HepG2 (cell line): ENCODE data around the gene ABCE1. TPM values are rescaled to one million over a fixed set of nuclear protein-coding genes. Genes with fewer than 3 reads are reported as not detected.

Experiments used
- ATAC-seq: fragments of 200-7000 bp; cut with Tn5 transposase; 3 replicates; pipeline ENCODE4 v1.9.1; 2020; ENCODE audit warnings: mild to moderate bottlenecking, moderate library complexity
- BruUV-seq: library from RNA; stranded (reverse); fragments of 400-500 nt; replicated peaks from 2 replicates; lab custom pipeline; 2021; lab: Mats Ljungman, UMichigan
- CTCF ChIA-PET: fragments of 300-600 bp; formaldehyde crosslinking; extraction: SDS; loops from one replicate; lab custom pipeline; 2021; ENCODE audit warnings: low total read pairs, inconsistent platforms, low intra/inter-chr PET ratio; lab: Yijun Ruan, JAX
- POLR2A ChIA-PET: fragments of 350-600 bp; sonication (Branson Sonifier 250); formaldehyde crosslinking; loops from one replicate; lab custom pipeline; 2020; ENCODE audit warnings: antibody characterized with exemption, inconsistent platforms; lab: Yijun Ruan, JAX
- DNase-seq: peaks from one replicate; pipeline ENCODE4 v3.0.0-alpha.2; 2015; ENCODE audit warnings: low spot score
- FAIRE-seq: peaks from 3 replicates; lab custom pipeline; 2011; peaks lifted over from hg19 to GRCh38; lab: Jason Lieb, UNC
- H2AFZ ChIP-seq: one replicate; pipeline ENCODE4 v1.6.1; 2011; ENCODE audit warnings: low read length, inconsistent platforms
- H3K27ac ChIP-seq: fragments of 300-600 bp; 3 replicates; pipeline ENCODE4 v1.8.0; 2011; ENCODE audit warnings: mixed run types, mild to moderate bottlenecking, mixed read lengths, low read length, inconsistent platforms; ENCODE audit not compliant: insufficient read depth; ENCODE audit errors: extremely low read length
- H3K27me3 ChIP-seq, 2 experiments: fragments of 200-600 bp in 1 of 2; 2 replicates in 1 of 2; 3 replicates in 1 of 2; pipeline versions ENCODE4 v1.6.0 to v1.8.0; 2011; ENCODE audit warnings: low read length in 2 of 2, mild to moderate bottlenecking in 2 of 2, moderate library complexity in 2 of 2, inconsistent platforms in 1 of 2; ENCODE audit not compliant: insufficient read depth in 2 of 2, control insufficient read depth in 1 of 2
- H3K36me3 ChIP-seq, 2 experiments: fragments of 200-600 bp in 1 of 2; replicated peaks in 1 of 2; 2 replicates in 1 of 2; 3 replicates in 1 of 2; pipeline versions ENCODE4 v1.5.1 to v1.8.0; 2011; ENCODE audit warnings: low read length in 2 of 2, inconsistent platforms in 1 of 2; ENCODE audit not compliant: insufficient read depth in 2 of 2, control insufficient read depth in 1 of 2
- H3K4me1 ChIP-seq: 2 replicates; pipeline ENCODE4 v1.5.1; 2012; ENCODE audit warnings: low read length, inconsistent platforms; ENCODE audit not compliant: insufficient read depth
- H3K4me2 ChIP-seq: 2 replicates; pipeline ENCODE4 v1.6.0; 2011; ENCODE audit warnings: low read depth, low read length, inconsistent platforms
- H3K4me3 ChIP-seq, 3 experiments: fragments of 200-600 bp in 1 of 3; sonication (generic), shearing (Covaris generic) in 1 of 3; replicated peaks in 1 of 3; 2 replicates each; pipeline ENCODE4 v1.5.1; 2011 to 2016; ENCODE audit warnings: low read length in 3 of 3, inconsistent platforms in 2 of 3, low read depth in 2 of 3, mild to moderate bottlenecking in 2 of 3, control low read depth in 1 of 3, mixed read lengths in 1 of 3; ENCODE audit not compliant: insufficient read depth in 1 of 3
- H3K79me2 ChIP-seq: one replicate; pipeline ENCODE4 v1.6.1; 2011; ENCODE audit warnings: low read length, inconsistent platforms; ENCODE audit not compliant: insufficient read depth
- H3K9ac ChIP-seq: 2 replicates; pipeline ENCODE4 v1.6.0; 2011; ENCODE audit warnings: mild to moderate bottlenecking, low read depth, low read length, inconsistent platforms; ENCODE audit not compliant: insufficient read depth
- H3K9me3 ChIP-seq: 2 replicates; pipeline ENCODE4 v1.5.1; 2012; ENCODE audit warnings: mild to moderate bottlenecking, low read length
- H4K20me1 ChIP-seq: 2 replicates; pipeline ENCODE4 v1.6.0; 2011; ENCODE audit warnings: inconsistent platforms, mild to moderate bottlenecking, low read length, moderate library complexity; ENCODE audit not compliant: insufficient read depth
- HNRNPUL1 ChIP-seq: fragments of 200-400 bp; formaldehyde crosslinking; IDR thresholded peaks from 2 replicates; pipeline ENCODE4 v1.6.1; 2017; ENCODE audit warnings: low read depth, mild to moderate bottlenecking, low read length, moderate library complexity
- JUND ChIP-seq: sonication (generic); formaldehyde crosslinking; IDR thresholded peaks from 2 replicates; pipeline ENCODE4 v1.8.0; 2022; ENCODE audit warnings: mild to moderate bottlenecking, missing genetic modification reagents
- MBNL3 ChIP-seq: fragments of 250-450 bp; sonication (Bioruptor Pico); conservative IDR thresholded peaks from 2 replicates; pipeline ENCODE4 v1.8.0; 2022; ENCODE audit warnings: mild to moderate bottlenecking, inconsistent platforms
- WGBS: methylation state at CpG from one replicate; pipeline ENCODE4 v1.1.6; 2017; ENCODE audit warnings: low lambda C conversion rate; 5-methylcytosine and 5-hydroxymethylcytosine counted together
- in situ Hi-C: cut with HindIII; loops from 2 replicates; pipeline ENCODE4 v1.10.0; 2017; ENCODE audit warnings: low pct_unique_long_range_greater_than_20kb; ENCODE audit not compliant: extremely low pct_ligation_motif_present
- intact Hi-C: fragments of 100-400 bp; cut with micrococcal nuclease; formaldehyde crosslinking; loops from one replicate; pipeline ENCODE4 v1.10.0; 2022; ENCODE audit not compliant: unreplicated experiment
- polyA plus RNA-seq, 8 experiments: library from polyadenylated mRNA; depleted of rRNA in 3 of 8; stranded (reverse) in 7 of 8; unstranded in 1 of 8; fragments of >200 nt; fragmentation: Illumina TruSeq in 4 of 8; extraction: Trizol in 4 of 8; gene quantifications; 2 replicates each; pipeline versions ENCODE4 v1.2.1 to v1.2.3, GENCODE V29; 2011 to 2016; ENCODE audit warnings: low read depth in 4 of 8, missing spikeins in 1 of 8, mixed read lengths in 1 of 8; ENCODE audit not compliant: insufficient read depth in 1 of 8
- total RNA-seq, 5 experiments: library from RNA; depleted of rRNA; stranded (reverse); fragments of >200 nt; fragmentation: Illumina TruSeq; extraction: Trizol; gene quantifications; 2 replicates each; pipeline ENCODE4 v1.2.3, GENCODE V29; 2016; ENCODE audit warnings: low read depth in 1 of 5
- TF ChIP-seq, protein P1 (sequence below): sonication (generic); formaldehyde crosslinking; IDR thresholded peaks from 2 replicates; pipeline ENCODE4 v1.5.0; 2020; ENCODE audit warnings: missing genetic modification reagents
- TF ChIP-seq, protein P2 (sequence below): sonication (generic); formaldehyde crosslinking; IDR thresholded peaks from 2 replicates; pipeline ENCODE4 v1.4.0; 2020; ENCODE audit warnings: missing genetic modification reagents

The ABCE1 gene
- total and polyA plus RNA-seq, 2 of the 13 experiments (the other 11 are each of a cell fraction or from before 2014, with no cell fraction given), result 50.8 to 139 TPM

DNA sequence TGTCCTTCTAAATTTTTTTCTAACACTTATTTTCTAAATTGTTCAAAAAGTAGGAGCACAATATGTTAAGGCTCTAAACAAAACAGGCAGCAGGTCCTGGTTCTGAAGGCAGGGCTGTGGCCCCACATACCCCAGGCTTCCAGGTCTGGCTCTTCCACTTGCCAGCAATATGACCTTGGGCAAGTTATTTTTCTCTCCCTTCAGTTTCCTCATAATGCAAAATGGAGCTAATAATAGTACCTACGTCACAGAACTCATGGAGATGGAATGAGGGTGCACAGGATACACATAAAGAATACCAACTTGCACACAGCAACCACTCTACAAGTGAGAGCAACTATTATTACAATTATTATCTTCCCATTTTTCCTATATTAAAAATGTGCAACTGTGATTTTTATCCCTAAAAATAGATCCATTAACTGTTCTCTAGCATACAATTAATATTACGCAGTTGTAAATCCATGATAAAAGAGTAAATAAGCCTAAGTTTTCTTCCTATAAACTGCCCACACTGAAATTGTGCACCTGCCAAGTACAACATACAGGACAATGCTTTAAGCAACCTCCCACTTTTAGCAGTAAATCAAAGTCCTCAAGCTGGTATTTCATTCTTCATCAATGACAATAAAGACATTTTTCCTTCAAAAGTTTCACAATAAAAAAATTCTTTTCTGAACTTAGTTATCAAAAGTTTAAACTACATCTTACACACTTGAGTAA lies 55.2 kb downstream of the ABCE1 start (continued):
- TF ChIP-seq HNRNPUL1, result no peak

GRCh38 chr4:145153904-145154298 lies 55.8 kb downstream of the ABCE1 start:
- no peaks in the 10 kb centered on the region for H3K79me2 ChIP-seq
- H4K20me1 ChIP-seq, result no peaks in the 10 kb centered on the region; the same call in 1 of the 2 replicates
- WGBS, result 94% methylated on average over 1 of the region's 1 CpG
- BruUV-seq, result no TSS peak
- H2AFZ ChIP-seq, result no peak overlapping the region
- no peak overlapping the region for H3K4me2 ChIP-seq
- no peak overlapping the region for H3K9ac ChIP-seq
- CTCF ChIA-PET, result interaction anchor here (1.2 to 1.8 kb wide), 2 partner anchors 403 to 404 kb away, joined by 4 to 6 read pairs; no protein-coding TSS in a partner anchor
- TF ChIP-seq, protein P1, sequence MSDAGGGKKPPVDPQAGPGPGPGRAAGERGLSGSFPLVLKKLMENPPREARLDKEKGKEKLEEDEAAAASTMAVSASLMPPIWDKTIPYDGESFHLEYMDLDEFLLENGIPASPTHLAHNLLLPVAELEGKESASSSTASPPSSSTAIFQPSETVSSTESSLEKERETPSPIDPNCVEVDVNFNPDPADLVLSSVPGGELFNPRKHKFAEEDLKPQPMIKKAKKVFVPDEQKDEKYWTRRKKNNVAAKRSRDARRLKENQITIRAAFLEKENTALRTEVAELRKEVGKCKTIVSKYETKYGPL (CRISPR knock-in tag), result no peak
- TF ChIP-seq MBNL3 (CRISPR knock-in tag) (no peak), JUND (CRISPR knock-in tag) (no peak)
- TF ChIP-seq, protein P2, sequence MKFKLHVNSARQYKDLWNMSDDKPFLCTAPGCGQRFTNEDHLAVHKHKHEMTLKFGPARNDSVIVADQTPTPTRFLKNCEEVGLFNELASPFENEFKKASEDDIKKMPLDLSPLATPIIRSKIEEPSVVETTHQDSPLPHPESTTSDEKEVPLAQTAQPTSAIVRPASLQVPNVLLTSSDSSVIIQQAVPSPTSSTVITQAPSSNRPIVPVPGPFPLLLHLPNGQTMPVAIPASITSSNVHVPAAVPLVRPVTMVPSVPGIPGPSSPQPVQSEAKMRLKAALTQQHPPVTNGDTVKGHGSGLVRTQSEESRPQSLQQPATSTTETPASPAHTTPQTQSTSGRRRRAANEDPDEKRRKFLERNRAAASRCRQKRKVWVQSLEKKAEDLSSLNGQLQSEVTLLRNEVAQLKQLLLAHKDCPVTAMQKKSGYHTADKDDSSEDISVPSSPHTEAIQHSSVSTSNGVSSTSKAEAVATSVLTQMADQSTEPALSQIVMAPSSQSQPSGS (CRISPR knock-in tag), result no peak
- TF ChIP-seq, all 625 proteins: peak for 0
- POLR2A ChIA-PET, result no interaction called here
- Histone ChIP-seq H3K4me3 (no peak overlapping the region), H3K36me3 (peaks cover 13 to 68% of the 10 kb centered on the region in 2 experiments), H3K27me3 (no peaks in the 10 kb centered on the region), H3K27ac (no peak overlapping the region), H3K9me3 (no peaks in the 10 kb centered on the region), H3K4me1 (no peaks in the 10 kb centered on the region)
- FAIRE-seq (no peak), ATAC-seq (no peak), DNase-seq (no peak)
- intact Hi-C loops, result loop anchor here (1.0 kb wide), 3 partner anchors 80 to 456 kb away; no protein-coding TSS in a partner anchor
- in situ Hi-C loops, result no loop called here
